NB4 (cell line): ENCODE measurements around the gene BCL3.
A peak's percentile ranks its signal among the peaks of the same experiment; 100 is the strongest.
"Not testable (repeated sequence)": the region's sequence is repeated elsewhere in the genome, so short reads cannot be mapped to it uniquely, and the experiment has no call there.

ENCODE experiments used
- DNase-seq: peaks from one replicate; pipeline ENCODE4 v3.0.0; 2010; ENCODE audit warnings: low read depth
- H3K4me3 ChIP-seq: one replicate; pipeline ENCODE4 v1.5.1; 2011; ENCODE audit warnings: mild to moderate bottlenecking, low read depth, low read length, moderate library complexity
- MYC ChIP-seq: IDR thresholded peaks from 2 replicates; pipeline ENCODE4 v1.6.1; 2011; ENCODE audit warnings: low read depth, low read length
- POLR2A ChIP-seq: IDR thresholded peaks from 2 replicates; pipeline ENCODE4 v1.6.1; 2011; ENCODE audit warnings: mild to moderate bottlenecking; ENCODE audit not compliant: insufficient read length; ENCODE audit errors: extremely low read depth
- TF ChIP-seq, protein P1 (sequence below): IDR thresholded peaks from one replicate; pipeline ENCODE4 v1.5.1; 2012; ENCODE audit warnings: low read depth, low read length
- TF ChIP-seq, protein P2 (sequence below): IDR thresholded peaks from 2 replicates; pipeline ENCODE4 v1.6.1; 2011; ENCODE audit warnings: low read depth, low read length

BCL3 gene

DNA sequence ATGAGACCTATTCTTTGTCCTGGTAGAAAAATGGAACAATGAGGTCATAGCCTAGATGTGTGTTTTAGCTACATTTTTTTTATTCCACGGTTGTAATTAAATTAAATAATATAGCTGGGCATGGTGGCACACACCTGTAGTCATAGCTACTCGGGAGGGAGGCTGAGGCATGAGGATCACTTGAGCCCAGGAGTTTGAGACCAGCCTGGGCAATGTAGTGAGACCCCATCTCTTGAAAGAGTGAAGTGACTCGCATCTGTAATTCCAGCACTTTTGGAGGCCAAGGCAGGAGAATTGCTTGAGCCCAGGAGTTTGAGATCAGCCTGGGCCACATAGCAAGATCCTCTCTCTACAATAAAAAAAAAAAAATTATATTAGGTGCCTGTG is 17.4 kb downstream of the BCL3 start:
- no peak for TF ChIP-seq POLR2A
- TF ChIP-seq, protein P1, sequence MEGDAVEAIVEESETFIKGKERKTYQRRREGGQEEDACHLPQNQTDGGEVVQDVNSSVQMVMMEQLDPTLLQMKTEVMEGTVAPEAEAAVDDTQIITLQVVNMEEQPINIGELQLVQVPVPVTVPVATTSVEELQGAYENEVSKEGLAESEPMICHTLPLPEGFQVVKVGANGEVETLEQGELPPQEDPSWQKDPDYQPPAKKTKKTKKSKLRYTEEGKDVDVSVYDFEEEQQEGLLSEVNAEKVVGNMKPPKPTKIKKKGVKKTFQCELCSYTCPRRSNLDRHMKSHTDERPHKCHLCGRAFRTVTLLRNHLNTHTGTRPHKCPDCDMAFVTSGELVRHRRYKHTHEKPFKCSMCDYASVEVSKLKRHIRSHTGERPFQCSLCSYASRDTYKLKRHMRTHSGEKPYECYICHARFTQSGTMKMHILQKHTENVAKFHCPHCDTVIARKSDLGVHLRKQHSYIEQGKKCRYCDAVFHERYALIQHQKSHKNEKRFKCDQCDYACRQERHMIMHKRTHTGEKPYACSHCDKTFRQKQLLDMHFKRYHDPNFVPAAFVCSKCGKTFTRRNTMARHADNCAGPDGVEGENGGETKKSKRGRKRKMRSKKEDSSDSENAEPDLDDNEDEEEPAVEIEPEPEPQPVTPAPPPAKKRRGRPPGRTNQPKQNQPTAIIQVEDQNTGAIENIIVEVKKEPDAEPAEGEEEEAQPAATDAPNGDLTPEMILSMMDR: no peak
- TF ChIP-seq, protein P2, sequence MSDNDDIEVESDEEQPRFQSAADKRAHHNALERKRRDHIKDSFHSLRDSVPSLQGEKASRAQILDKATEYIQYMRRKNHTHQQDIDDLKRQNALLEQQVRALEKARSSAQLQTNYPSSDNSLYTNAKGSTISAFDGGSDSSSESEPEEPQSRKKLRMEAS: no peak
- H3K4me3 ChIP-seq: no peak overlapping the region
- DNase-seq: no peak

DNA sequence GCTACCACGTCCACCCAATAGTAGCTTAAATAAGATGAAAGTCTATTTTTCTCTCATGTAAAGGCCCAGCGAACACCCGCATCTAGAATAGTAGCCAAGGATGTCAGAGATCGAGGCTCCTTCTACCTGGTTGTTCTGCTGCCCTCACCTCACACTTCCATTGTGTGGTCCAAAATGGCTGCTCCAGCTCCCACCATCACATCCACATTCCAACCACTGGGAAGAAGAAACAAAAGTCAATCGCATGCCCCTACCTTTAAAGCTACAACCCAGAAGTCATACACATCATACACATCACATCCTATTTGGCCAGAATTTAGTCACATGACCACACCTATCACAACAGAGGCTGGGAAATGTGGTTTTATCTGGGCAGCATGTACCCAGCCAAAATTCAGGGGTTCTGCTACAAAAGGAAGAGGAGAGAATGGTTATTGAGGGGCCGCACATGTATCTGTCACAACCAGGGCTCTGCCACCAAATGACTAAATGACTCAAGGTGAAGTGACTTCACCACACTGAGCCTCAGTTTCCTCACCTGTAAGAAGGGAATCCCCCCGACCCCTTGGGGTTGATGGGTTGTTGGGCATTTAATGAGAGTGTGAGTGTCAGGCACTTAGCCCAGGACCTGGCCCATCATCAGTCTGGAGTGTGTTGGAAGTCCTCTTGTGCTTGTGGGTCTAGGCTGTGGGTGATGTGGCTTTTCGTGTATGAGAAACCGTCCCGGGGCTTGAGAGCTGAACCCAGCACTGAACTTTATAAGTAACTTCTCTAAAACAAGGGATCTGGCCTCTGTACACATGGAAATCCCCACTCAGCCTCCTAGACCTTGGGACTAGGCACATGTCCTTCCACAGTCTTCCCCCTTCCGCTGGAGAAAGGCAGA is 19.0 kb downstream of the BCL3 start:
- no peak overlapping the region for H3K4me3 ChIP-seq
- TF ChIP-seq, protein P2: no peak
- TF ChIP-seq POLR2A (no peak), MYC (no peak)
- TF ChIP-seq, protein P1: no peak
- DNase-seq: no peak

DNA sequence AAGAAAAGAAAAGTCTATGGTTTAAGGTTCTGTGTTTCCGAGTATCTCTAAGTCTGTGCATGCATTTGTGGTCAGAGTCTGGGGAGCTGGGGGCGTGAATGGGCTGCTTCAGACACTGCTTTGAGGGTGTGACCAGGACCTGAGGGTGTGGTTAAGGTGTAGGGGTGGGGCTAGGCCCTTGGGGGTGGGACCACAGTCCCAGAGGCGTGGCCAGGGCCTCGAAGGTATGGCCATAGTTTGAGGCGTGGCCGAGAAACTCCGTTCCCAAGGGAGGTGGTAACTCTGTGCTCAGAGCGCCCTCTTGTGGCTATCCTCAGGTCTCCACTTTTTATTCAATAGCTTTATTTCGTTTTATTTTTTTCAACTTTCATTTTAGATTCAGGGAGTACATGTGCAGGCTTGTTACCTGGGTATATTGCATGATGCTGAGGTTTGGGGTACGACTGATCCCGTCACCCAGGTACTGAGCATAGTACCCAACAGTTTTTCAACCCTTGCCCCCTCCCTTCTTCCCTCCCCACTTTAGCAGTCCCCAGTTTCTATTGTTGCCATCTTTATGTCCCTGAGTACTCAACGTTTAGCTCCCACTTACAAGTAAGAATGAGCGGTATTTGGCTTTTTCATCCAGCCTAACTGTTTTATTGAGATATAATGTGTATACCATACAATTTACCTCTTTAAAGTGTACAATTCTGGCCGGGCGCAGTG is 22.2 kb downstream of the BCL3 start:
- TF ChIP-seq, protein P2: no peak
- TF ChIP-seq, protein P1: peak; percentile 45
- no peak for TF ChIP-seq MYC
- peak; percentile 92 for DNase-seq
- no peak overlapping the region for H3K4me3 ChIP-seq

DNA sequence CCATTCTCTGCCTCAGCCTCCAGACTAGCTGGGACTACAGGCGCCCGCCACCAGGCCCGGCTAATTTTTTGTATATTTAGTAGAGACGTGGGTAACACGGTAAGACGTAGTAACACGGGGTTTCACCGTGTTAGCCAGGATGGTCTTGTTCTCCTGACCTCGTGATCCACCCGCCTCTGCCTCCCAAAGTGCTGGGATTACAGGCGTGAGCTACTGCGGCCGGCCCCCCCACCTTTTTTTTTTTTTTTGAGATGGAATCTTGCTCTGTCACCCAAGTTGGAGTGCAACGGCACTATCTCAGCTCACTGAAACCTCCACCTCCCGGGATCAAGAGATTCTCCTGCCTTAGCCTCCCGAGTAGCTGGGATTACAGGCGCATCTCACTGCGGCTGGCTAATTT is 23.6 kb downstream of the BCL3 start:
- H3K4me3 ChIP-seq, DNase-seq: not testable (repeated sequence)

DNA sequence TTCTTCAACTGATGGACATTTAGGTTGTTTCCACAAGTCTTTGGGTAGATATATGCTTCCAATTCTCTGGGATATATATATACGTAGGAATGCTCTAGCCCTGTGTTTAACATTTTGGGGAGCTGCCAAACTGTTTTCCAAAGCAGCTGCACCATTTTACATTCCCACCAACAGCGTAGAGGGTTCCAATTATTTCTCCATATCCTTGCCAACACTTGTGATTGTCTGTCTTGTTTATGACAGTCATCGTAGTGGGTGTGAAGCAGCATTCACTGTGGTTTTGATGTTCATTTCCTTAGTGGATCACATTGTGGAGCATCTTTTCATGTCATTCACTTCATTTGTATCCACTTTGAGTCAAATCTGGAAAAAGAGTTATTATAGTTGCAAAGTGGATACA is 24.5 kb downstream of the BCL3 start:
- no peak for DNase-seq

More for the DNA sequence above, 24.5 kb downstream of the BCL3 start:
- no peak overlapping the region for H3K4me3 ChIP-seq
- TF ChIP-seq, protein P1: no peak
- TF ChIP-seq, protein P2: no peak
- TF ChIP-seq POLR2A: no peak
- TF ChIP-seq MYC: no peak
